Activated CD8-positive, alpha-beta T cell treated with anti-CD3 and anti-CD28 coated beads for 36 hours (primary cell): Measurements from ENCODE around the gene SIGLEC5. TPM values are rescaled to one million over a fixed set of nuclear protein-coding genes. Genes with fewer than 3 reads are reported as not detected.

Experiments
- ATAC-seq: fragments of 200-7000 bp; cut with Tn5 transposase; one replicate; pipeline ENCODE4 v1.10.0; 2021; ENCODE audit warnings: mild to moderate bottlenecking, moderate library complexity
- CTCF ChIA-PET: fragments of 350-600 bp; sonication (Branson Sonifier 250); formaldehyde crosslinking; loops from one replicate; lab custom pipeline; 2021; ENCODE audit warnings: antibody characterized with exemption; lab: Charles Lee
- POLR2A ChIA-PET: fragments of 350-600 bp; sonication (Branson Sonifier 250); formaldehyde crosslinking; loops from one replicate; lab custom pipeline; 2021; ENCODE audit warnings: antibody characterized with exemption; lab: Charles Lee
- DNase-seq: peaks from one replicate; pipeline ENCODE4 v3.0.0-alpha.2; 2020
- H3K27ac Mint-ChIP-seq: one replicate; pipeline ENCODE4 v1.8.0; 2021; ENCODE audit warnings: mild to moderate bottlenecking, mixed read lengths
- H3K27me3 Mint-ChIP-seq: one replicate; pipeline ENCODE4 v1.8.0; 2021; ENCODE audit warnings: mixed read lengths
- H3K36me3 Mint-ChIP-seq: one replicate; pipeline ENCODE4 v1.8.0; 2021; ENCODE audit warnings: low read depth, mixed read lengths
- H3K4me1 Mint-ChIP-seq: one replicate; pipeline ENCODE4 v1.8.0; 2021; ENCODE audit warnings: low read depth, mixed read lengths
- H3K4me3 Mint-ChIP-seq: one replicate; pipeline ENCODE4 v1.8.0; 2021; ENCODE audit warnings: mild to moderate bottlenecking, moderate library complexity, mixed read lengths
- H3K9me3 Mint-ChIP-seq: one replicate; pipeline ENCODE4 v1.8.0; 2021; ENCODE audit warnings: mixed read lengths
- CTCF ChIP-seq: fragments of 200-600 bp; IDR thresholded peaks from one replicate; pipeline ENCODE4 v1.8.0; 2022; ENCODE audit warnings: antibody characterized with exemption, mild to moderate bottlenecking
- intact Hi-C: fragments of 100-400 bp; cut with micrococcal nuclease; formaldehyde crosslinking; loops from one replicate; pipeline ENCODE4 v1.10.0; 2022
- total RNA-seq, 2 experiments: library from RNA; stranded (reverse); gene quantifications; one replicate each; pipeline ENCODE4 v1.2.3, GENCODE V29; 2021

The SIGLEC5 gene
- total RNA-seq, 2 experiments from 2014 or later: not detected

DNA sequence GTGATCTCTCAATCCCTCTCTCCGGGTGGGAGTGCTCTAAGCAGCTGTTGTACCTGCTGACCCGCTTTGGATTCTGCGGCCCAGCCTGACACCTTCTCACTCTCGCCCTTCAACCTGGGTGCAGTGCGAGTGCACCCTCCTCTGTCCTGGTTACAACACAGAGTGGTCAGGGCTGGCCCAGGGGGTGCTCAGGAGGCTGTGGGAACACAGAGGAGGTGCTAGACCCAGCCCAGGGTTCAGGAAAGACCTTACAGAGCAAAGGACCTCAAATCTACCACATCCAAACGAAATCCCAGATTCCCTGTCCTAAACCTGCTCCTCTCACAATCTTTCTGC lies 35.5 kb downstream of the SIGLEC5 start:
- Mint-ChIP-seq H3K4me1 (peaks cover 15% of the 10 kb centered on the region), H3K36me3 (peaks cover 1% of the 10 kb centered on the region), H3K4me3 (peak overlapping the region; percentile 80), H3K27ac (peak overlapping the region; percentile 21), H3K27me3 (peaks cover 7% of the 10 kb centered on the region), H3K9me3 (peaks cover 2% of the 10 kb centered on the region)
- CTCF ChIA-PET: interaction anchor here (1.1 to 2.1 kb wide), 2 partner anchors 43 to 197 kb away, joined by 3 to 5 read pairs; no protein-coding TSS in a partner anchor
- POLR2A ChIA-PET: interaction anchor here (0.7 kb wide), 1 partner anchor 401 kb away, joined by 4 read pairs; no protein-coding TSS in a partner anchor
- ATAC-seq (peak; percentile 2), DNase-seq (no peak)
- intact Hi-C loops: no loop called here
- TF ChIP-seq CTCF: no peak

DNA sequence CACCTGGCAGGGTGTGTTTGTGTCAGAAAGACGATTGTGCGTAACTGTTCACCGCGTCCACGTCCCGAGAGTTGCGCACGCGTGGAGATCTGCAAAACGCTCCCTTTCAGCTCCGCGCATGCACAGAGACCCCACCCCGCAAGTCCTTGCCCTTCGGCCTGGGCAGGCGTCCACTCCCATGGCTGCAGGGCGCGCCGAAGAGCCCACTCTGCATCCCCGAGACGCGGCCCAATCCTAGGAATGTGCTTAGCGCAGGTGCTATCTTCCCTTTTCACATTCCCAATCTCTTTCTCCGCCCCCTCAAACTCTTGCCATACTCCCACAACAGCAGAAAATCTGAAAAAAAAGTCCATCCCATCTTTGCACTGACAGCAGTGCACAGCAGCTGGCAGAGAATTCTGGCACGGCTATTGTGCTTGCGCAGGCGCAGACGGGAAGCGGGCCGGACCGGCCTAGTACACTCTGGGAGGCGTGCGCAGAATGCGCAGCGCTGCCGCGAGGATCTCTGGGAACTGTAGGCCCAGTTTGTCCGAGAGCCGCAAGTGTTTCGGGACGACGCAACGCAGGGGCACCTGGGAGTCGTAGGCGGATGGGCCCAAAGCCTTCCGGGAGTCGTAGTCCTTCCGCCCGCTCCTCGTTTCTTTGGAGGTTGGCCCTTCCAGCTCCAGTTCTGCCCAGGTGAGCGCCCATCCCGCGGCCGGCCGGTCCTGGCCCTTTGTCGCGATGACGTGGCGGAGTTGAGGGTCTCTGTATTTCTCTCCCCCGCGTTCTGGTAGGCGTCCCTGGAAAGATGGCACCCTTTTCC lies 36.0 kb downstream of the SIGLEC5 start:
- H3K9me3 Mint-ChIP-seq: peaks cover 6% of the 10 kb centered on the region
- CTCF ChIA-PET: interaction anchor here (1.1 to 2.1 kb wide), 2 partner anchors 43 to 196 kb away, joined by 3 to 5 read pairs; no protein-coding TSS in a partner anchor

DNA sequence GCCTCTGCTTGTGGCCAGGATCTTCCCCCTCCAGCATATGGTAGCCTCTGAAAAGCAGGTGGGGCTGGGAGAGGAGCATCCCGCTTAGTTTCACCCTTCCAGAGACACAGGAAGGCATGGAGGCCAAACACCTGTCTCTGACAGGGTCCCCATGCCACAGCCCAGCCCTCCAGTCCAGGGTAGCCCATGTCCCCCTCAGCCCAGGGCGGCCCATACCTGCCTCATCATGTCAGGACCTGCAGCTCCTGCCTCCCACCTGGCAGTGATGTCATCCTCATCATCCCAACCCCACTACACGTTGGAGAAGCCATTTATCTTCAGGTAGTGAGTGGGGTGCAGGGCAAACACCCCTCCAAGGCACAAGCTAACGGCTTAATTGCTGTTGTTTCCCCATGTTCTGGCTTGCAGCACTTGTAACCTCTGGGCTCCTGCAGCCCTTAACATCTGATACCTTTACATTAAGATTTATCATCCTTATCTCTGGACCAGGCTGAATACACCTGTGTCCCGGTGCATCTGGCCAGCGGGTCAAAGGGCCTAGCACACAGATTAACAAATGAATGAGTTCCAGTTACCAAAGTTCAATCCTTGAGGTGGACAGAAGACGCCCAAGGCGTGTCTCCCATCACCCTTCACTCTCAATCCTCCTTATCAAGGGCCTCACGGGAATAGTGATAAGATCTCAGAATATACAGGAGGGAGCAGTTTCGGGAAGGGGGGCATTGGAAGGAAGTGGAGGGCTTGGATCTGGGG lies 36.9 kb downstream of the SIGLEC5 start:
- CTCF ChIA-PET: interaction anchor here (2.1 kb wide), 1 partner anchor 44 kb away, joined by 5 read pairs; no protein-coding TSS in a partner anchor
- peak overlapping the region; percentile 80 for H3K4me3 Mint-ChIP-seq

More for the DNA sequence above, 36.0 kb downstream of the SIGLEC5 start:
- intact Hi-C loops: no loop called here
- Mint-ChIP-seq H3K27me3 (peaks cover 7% of the 10 kb centered on the region), H3K4me1 (peaks cover 15% of the 10 kb centered on the region), H3K27ac (peak overlapping the region; percentile 21), H3K36me3 (peaks cover 6% of the 10 kb centered on the region), H3K4me3 (peak overlapping the region; percentile 80)
- POLR2A ChIA-PET: interaction anchor here (0.7 kb wide), 2 partner anchors 9 to 401 kb away, joined by 3 to 4 read pairs; no protein-coding TSS in a partner anchor
- no peak for TF ChIP-seq CTCF
- DNase-seq: peak; percentile 98
- ATAC-seq: peak; percentile 100

GRCh38 chr19:51592521-51592920 lies 37.7 kb downstream of the SIGLEC5 start:
- intact Hi-C loops: no loop called here
- H3K9me3 Mint-ChIP-seq: peaks cover 16% of the 10 kb centered on the region
- ChIA-PET CTCF (interaction anchor here (2.1 kb wide), 1 partner anchor 45 kb away, joined by 5 read pairs; no protein-coding TSS in a partner anchor), POLR2A (interaction anchor here (0.6 kb wide), 2 partner anchors 185 to 330 kb away, joined by 3 read pairs; no protein-coding TSS in a partner anchor)
- no peak overlapping the region for H3K4me3 Mint-ChIP-seq
- no peak for ATAC-seq
- peaks cover 1% of the 10 kb centered on the region for H3K27me3 Mint-ChIP-seq
- TF ChIP-seq CTCF: no peak
- peaks cover 15% of the 10 kb centered on the region for H3K4me1 Mint-ChIP-seq
- no peak overlapping the region for H3K27ac Mint-ChIP-seq
- peaks cover 15% of the 10 kb centered on the region for H3K36me3 Mint-ChIP-seq
- no peak for DNase-seq

More for the DNA sequence above, 36.9 kb downstream of the SIGLEC5 start:
- POLR2A ChIA-PET: interaction anchor here (0.6 to 0.7 kb wide), 2 partner anchors 8 to 184 kb away, joined by 3 read pairs; no protein-coding TSS in a partner anchor
- no peak for TF ChIP-seq CTCF
- ATAC-seq (no peak), DNase-seq (no peak)
- H3K9me3 Mint-ChIP-seq: peaks cover 9% of the 10 kb centered on the region
- intact Hi-C loops: no loop called here
- H3K27ac Mint-ChIP-seq: peak overlapping the region; percentile 21
- H3K36me3 Mint-ChIP-seq: peaks cover 8% of the 10 kb centered on the region
- H3K27me3 Mint-ChIP-seq: peaks cover 6% of the 10 kb centered on the region
- peaks cover 15% of the 10 kb centered on the region for H3K4me1 Mint-ChIP-seq
